SK-N-SH (cell line): Measurements from ENCODE around the gene SETBP1. TPM values are rescaled to one million over a fixed set of nuclear protein-coding genes. Genes with fewer than 3 reads are reported as not detected.

Source experiments
- CTCF ChIA-PET: fragments of 300-600, 350-600 bp; formaldehyde crosslinking; extraction: SDS; loops from one replicate; lab custom pipeline; 2021; lab: Yijun Ruan, JAX
- POLR2A ChIA-PET: fragments of 350-600 bp; sonication (Branson Sonifier 250); formaldehyde crosslinking; extraction: SDS; loops from one replicate; lab custom pipeline; 2020; ENCODE audit warnings: antibody characterized with exemption, inconsistent platforms; lab: Yijun Ruan, JAX
- DNase-seq: peaks from one replicate; pipeline ENCODE4 v3.0.0; 2012
- H2AFZ ChIP-seq: fragments of 200-600 bp; sonication (generic); 2 replicates; pipeline ENCODE4 v1.8.1; 2016; ENCODE audit warnings: antibody characterized with exemption, mild to moderate bottlenecking, low read depth
- H3F3A ChIP-seq: fragments of 200-600 bp; sonication (generic); replicated peaks from 2 replicates; pipeline ENCODE3; 2016; ENCODE audit warnings: antibody characterized with exemption, mild to moderate bottlenecking; ENCODE audit not compliant: insufficient read depth
- H3K27ac ChIP-seq, 2 experiments: fragments of 200-500 bp in 1 of 2; fragments of 200-600 bp in 1 of 2; sonication (Bioruptor generic) in 1 of 2; sonication (generic), shearing (Covaris generic) in 1 of 2; 2 replicates each; pipeline versions ENCODE4 v1.5.1 to v1.6.1; 2014 to 2016; ENCODE audit warnings: low read depth in 2 of 2, inconsistent platforms in 1 of 2, low read length in 1 of 2, mild to moderate bottlenecking in 1 of 2, mixed read lengths in 1 of 2
- H3K27me3 ChIP-seq: fragments of 200-600 bp; sonication (generic), shearing (Covaris generic); 2 replicates; pipeline ENCODE4 v1.6.1; 2016; ENCODE audit warnings: mixed run types; ENCODE audit not compliant: insufficient read depth
- H3K36me3 ChIP-seq, 2 experiments: fragments of 200-500 bp in 1 of 2; fragments of 200-600 bp in 1 of 2; sonication (Bioruptor generic) in 1 of 2; sonication (generic) in 1 of 2; replicated peaks in 1 of 2; 2 replicates each; pipeline versions ENCODE3 to v1.5.1; 2014 to 2016; ENCODE audit warnings: low read length in 1 of 2, mild to moderate bottlenecking in 1 of 2; ENCODE audit not compliant: insufficient read depth in 2 of 2, control insufficient read depth in 1 of 2
- H3K4me1 ChIP-seq, 2 experiments: fragments of 200-500 bp in 1 of 2; fragments of 200-600 bp in 1 of 2; sonication (Bioruptor generic) in 1 of 2; sonication (generic), shearing (Covaris generic) in 1 of 2; 2 replicates each; pipeline versions ENCODE4 v1.5.1 to v1.6.1; 2014 to 2016; ENCODE audit warnings: low read depth in 1 of 2, low read length in 1 of 2, mixed run types in 1 of 2; ENCODE audit not compliant: insufficient read depth in 2 of 2, control insufficient read depth in 1 of 2
- H3K4me2 ChIP-seq: fragments of 200-600 bp; sonication (generic), shearing (Covaris generic); 2 replicates; pipeline ENCODE4 v1.6.1; 2017; ENCODE audit warnings: mixed run types
- H3K4me3 ChIP-seq, 2 experiments: fragments of 200-500 bp in 1 of 2; fragments of 200-600 bp in 1 of 2; sonication (Bioruptor generic) in 1 of 2; sonication (generic), shearing (Covaris generic) in 1 of 2; 2 replicates each; pipeline versions ENCODE4 v1.5.1 to v1.8.1; 2014 to 2016; ENCODE audit warnings: low read depth in 2 of 2, inconsistent platforms in 1 of 2, low read length in 1 of 2, mild to moderate bottlenecking in 1 of 2, mixed read lengths in 1 of 2, moderate library complexity in 1 of 2
- H3K79me2 ChIP-seq: fragments of 200-600 bp; sonication (generic); 2 replicates; pipeline ENCODE4 v1.8.1; 2017; ENCODE audit warnings: mild to moderate bottlenecking; ENCODE audit not compliant: insufficient read depth
- H3K9ac ChIP-seq: fragments of 200-600 bp; sonication (generic); 2 replicates; pipeline ENCODE4 v1.6.1; 2017; ENCODE audit warnings: mixed run types
- H3K9me2 ChIP-seq: fragments of 200-600 bp; sonication (generic); 2 replicates; pipeline ENCODE4 v1.6.1; 2017; ENCODE audit warnings: mixed run types
- H3K9me3 ChIP-seq: fragments of 200-600 bp; sonication (generic); 2 replicates; pipeline ENCODE4 v1.6.1; 2017; ENCODE audit warnings: mixed run types, mild to moderate bottlenecking, moderate library complexity
- H4K20me1 ChIP-seq: fragments of 200-600 bp; sonication (generic); 2 replicates; pipeline ENCODE4 v1.6.1; 2017; ENCODE audit warnings: mild to moderate bottlenecking, mixed run types; ENCODE audit not compliant: insufficient read depth
- CHD2 ChIP-seq: fragments of 150-350 bp; IDR thresholded peaks from 2 replicates; pipeline ENCODE4 v1.6.1; 2018; ENCODE audit warnings: low read length; ENCODE audit not compliant: partially characterized antibody
- GABPA ChIP-seq: IDR thresholded peaks from 2 replicates; pipeline ENCODE4 v1.4.0; 2012; ENCODE audit warnings: low read depth, mild to moderate bottlenecking
- IRF3 ChIP-seq: fragments of 150-350 bp; IDR thresholded peaks from 2 replicates; pipeline ENCODE4 v1.6.1; 2016; ENCODE audit warnings: mild to moderate bottlenecking, low read depth, low read length
- JUND ChIP-seq: IDR thresholded peaks from 2 replicates; pipeline ENCODE4 v1.4.0; 2012
- MAX ChIP-seq: IDR thresholded peaks from 2 replicates; pipeline ENCODE4 v1.4.0; 2012; ENCODE audit warnings: low read depth
- POLR2AphosphoS5 ChIP-seq: IDR thresholded peaks from 2 replicates; pipeline ENCODE4 v1.6.1; 2012; ENCODE audit warnings: low read depth, low read length
- RFX5 ChIP-seq: IDR thresholded peaks from 2 replicates; pipeline ENCODE4 v1.6.1; 2012; ENCODE audit warnings: mild to moderate bottlenecking, improper control_type of control experiment, low read length
- SIN3A ChIP-seq: IDR thresholded peaks from 2 replicates; pipeline ENCODE4 v1.6.1; 2012; ENCODE audit warnings: low read depth, mild to moderate bottlenecking, low read length, moderate library complexity, borderline replicate concordance
- SMC3 ChIP-seq: IDR thresholded peaks from 2 replicates; pipeline ENCODE4 v1.6.1; 2012; ENCODE audit warnings: low read depth, low read length, improper control_type of control experiment
- TAF1 ChIP-seq: IDR thresholded peaks from 2 replicates; pipeline ENCODE4 v1.6.1; 2012; ENCODE audit warnings: low read depth, mild to moderate bottlenecking, low read length, moderate library complexity, borderline replicate concordance
- YY1 ChIP-seq: IDR thresholded peaks from 2 replicates; pipeline ENCODE4 v1.4.0; 2012; ENCODE audit warnings: low read depth, mild to moderate bottlenecking
- ZBTB33 ChIP-seq: IDR thresholded peaks from 2 replicates; pipeline ENCODE4 v1.4.0; 2012; ENCODE audit warnings: low read depth, borderline replicate concordance
- WGBS: methylation state at CpG from one replicate; pipeline ENCODE4 v1.1.6; 2017; ENCODE audit warnings: low lambda C conversion rate; 5-methylcytosine and 5-hydroxymethylcytosine counted together
- polyA plus RNA-seq, 3 experiments: library from polyadenylated mRNA; depleted of rRNA; stranded (reverse); fragments of >200 nt; gene quantifications; 2 replicates each; pipeline ENCODE4 v1.2.3, GENCODE V29; 2012
- TF ChIP-seq, protein P1 (sequence below): fragments of 150-350 bp; IDR thresholded peaks from 2 replicates; pipeline ENCODE4 v1.6.1; 2017; ENCODE audit warnings: antibody characterized with exemption, low read length, low read depth, borderline replicate concordance

SETBP1 gene
- polyA plus RNA-seq, 1 of the 3 experiments (the other 2 are of a cell fraction): 3.0 TPM

GRCh38 chr18:45007531-45007930 lies 326.8 kb downstream of the SETBP1 start:
- no peak for DNase-seq

More at GRCh38 chr18:45007531-45007930, 326.8 kb downstream of the SETBP1 start:
- H3K4me3 ChIP-seq: no peak overlapping the region
- no peak overlapping the region for H3K9ac ChIP-seq
- H3K4me1 ChIP-seq: peaks cover 2 to 12% of the 10 kb centered on the region in 2 experiments; a peak in 2 of 4 replicates
- no peaks in the 10 kb centered on the region for H3K27me3 ChIP-seq
- peak overlapping the region in 1 of 2 experiments; percentile 23; a peak in 1 of 4 replicates for H3K27ac ChIP-seq
- no peaks in the 10 kb centered on the region for H3K9me2 ChIP-seq
- WGBS: 96% methylated on average over 2 of the region's 2 CpGs
- TF ChIP-seq TAF1 (no peak), SIN3A (no peak), ZBTB33 (no peak), SMC3 (no peak), YY1 (no peak), IRF3 (no peak), POLR2AphosphoS5 (no peak), MAX (no peak), GABPA (no peak), RFX5 (no peak), CHD2 (no peak), JUND (no peak)
- TF ChIP-seq, protein P1, sequence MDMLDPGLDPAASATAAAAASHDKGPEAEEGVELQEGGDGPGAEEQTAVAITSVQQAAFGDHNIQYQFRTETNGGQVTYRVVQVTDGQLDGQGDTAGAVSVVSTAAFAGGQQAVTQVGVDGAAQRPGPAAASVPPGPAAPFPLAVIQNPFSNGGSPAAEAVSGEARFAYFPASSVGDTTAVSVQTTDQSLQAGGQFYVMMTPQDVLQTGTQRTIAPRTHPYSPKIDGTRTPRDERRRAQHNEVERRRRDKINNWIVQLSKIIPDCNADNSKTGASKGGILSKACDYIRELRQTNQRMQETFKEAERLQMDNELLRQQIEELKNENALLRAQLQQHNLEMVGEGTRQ: no peak
- peak overlapping the region; percentile 13; the same call in 1 of the 2 replicates for H3K4me2 ChIP-seq
- H2AFZ ChIP-seq: no peak overlapping the region
- H3F3A ChIP-seq: no peaks in the 10 kb centered on the region
- ChIA-PET POLR2A (no interaction called here), CTCF (interaction anchor here (0.6 to 1.2 kb wide), 2 partner anchors 12 to 842 kb away, joined by 3 read pairs; no protein-coding TSS in a partner anchor)
- H3K79me2 ChIP-seq: no peaks in the 10 kb centered on the region
- no peaks in the 10 kb centered on the region for H3K9me3 ChIP-seq
- H3K36me3 ChIP-seq: no peaks in the 10 kb centered on the region
- H4K20me1 ChIP-seq: no peaks in the 10 kb centered on the region
